Measurements from ENCODE around the gene RAB3GAP2.

The RAB3GAP2 gene

DNA sequence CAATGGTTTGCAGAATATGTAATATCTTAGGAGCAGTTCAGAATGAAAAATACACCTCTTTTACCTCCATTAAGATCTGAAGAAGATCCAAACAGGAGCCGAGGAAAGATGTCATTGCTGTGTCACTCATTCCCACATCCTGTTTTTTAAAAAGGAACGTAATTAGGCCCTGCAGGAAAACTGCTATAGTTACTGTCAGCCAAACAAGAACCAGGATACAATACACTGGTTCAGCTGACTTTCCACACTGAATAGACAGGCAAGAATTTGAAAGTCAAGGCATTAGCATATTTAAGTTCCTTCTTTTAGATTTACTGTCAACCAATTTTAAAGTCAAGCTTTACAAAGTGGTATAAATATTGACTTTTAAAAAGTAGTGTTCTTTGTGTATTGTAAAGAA is 114.5 kb downstream of the RAB3GAP2 start:
- TF ChIP-seq, protein P1, sequence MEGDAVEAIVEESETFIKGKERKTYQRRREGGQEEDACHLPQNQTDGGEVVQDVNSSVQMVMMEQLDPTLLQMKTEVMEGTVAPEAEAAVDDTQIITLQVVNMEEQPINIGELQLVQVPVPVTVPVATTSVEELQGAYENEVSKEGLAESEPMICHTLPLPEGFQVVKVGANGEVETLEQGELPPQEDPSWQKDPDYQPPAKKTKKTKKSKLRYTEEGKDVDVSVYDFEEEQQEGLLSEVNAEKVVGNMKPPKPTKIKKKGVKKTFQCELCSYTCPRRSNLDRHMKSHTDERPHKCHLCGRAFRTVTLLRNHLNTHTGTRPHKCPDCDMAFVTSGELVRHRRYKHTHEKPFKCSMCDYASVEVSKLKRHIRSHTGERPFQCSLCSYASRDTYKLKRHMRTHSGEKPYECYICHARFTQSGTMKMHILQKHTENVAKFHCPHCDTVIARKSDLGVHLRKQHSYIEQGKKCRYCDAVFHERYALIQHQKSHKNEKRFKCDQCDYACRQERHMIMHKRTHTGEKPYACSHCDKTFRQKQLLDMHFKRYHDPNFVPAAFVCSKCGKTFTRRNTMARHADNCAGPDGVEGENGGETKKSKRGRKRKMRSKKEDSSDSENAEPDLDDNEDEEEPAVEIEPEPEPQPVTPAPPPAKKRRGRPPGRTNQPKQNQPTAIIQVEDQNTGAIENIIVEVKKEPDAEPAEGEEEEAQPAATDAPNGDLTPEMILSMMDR (IDR thresholded peaks at IDR 0.05; ENCODE audit: low read depth, low read length): no peak
- in situ Hi-C loops (cut with HindIII; ENCODE audit: low sequenced_read_pairs): no loop called here

DNA sequence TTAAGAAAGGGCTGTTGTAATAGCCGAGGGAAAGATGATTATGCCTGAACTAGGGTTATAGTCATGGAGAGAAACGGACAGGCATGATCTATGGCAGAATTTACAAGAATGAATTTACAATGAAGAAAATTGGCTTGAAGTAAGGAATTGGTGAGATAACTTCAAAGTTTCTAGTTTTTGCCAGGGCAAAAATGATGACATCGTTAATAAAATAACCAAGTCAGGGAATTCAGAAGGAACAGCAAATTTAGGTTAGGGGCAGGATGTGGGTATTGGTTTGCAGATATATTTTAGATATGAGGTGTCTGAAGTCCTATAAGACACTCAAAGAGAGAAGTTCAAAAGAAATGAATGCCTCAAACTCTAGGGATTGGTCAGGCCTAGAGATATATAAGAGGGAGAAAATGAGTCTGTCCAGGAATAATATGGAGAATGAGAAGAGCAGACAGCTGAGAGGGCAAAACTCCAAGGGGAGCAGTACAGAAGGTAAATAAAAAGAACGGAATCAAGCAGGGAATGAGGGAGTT is 115.6 kb downstream of the RAB3GAP2 start:
- TF ChIP-seq, protein P1 (IDR thresholded peaks at IDR 0.05; ENCODE audit: low read depth, low read length): no peak
- in situ Hi-C loops (cut with HindIII; ENCODE audit: low sequenced_read_pairs): no loop called here
- H3K4me3 ChIP-seq (ENCODE audit: low read depth, low read length): no peak overlapping the region
- no peak for DNase-seq (ENCODE audit: low read depth, low spot score)

More for the DNA sequence above, 114.5 kb downstream of the RAB3GAP2 start:
- no peak for DNase-seq (ENCODE audit: low read depth, low spot score)
- H3K4me3 ChIP-seq (ENCODE audit: low read depth, low read length): no peak overlapping the region

DNA sequence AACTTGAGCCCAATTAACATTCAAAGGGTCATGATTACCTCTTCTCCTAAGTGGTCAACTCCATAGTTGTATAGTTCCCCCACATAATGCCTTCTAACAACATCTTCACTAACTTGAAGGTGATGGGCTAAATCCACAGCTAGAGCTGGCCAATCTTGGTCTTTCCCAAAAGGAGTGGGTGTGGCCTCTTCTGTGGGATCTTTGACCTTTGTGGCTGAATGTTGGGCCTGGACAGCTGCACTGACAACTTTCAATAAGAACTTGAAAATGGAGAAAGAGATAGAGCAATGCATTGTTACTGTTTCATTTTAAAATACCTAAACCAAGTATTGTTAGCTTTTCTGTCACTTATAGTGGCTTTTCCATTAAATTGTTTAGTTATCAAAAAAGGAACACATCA is 119.1 kb downstream of the RAB3GAP2 start:
- H3K4me3 ChIP-seq (ENCODE audit: low read depth, low read length): no peak overlapping the region
- TF ChIP-seq, protein P1 (IDR thresholded peaks at IDR 0.05; ENCODE audit: low read depth, low read length): no peak
- in situ Hi-C loops (cut with HindIII; ENCODE audit: low sequenced_read_pairs): no loop called here
- no peak for DNase-seq (ENCODE audit: low read depth, low spot score)

DNA sequence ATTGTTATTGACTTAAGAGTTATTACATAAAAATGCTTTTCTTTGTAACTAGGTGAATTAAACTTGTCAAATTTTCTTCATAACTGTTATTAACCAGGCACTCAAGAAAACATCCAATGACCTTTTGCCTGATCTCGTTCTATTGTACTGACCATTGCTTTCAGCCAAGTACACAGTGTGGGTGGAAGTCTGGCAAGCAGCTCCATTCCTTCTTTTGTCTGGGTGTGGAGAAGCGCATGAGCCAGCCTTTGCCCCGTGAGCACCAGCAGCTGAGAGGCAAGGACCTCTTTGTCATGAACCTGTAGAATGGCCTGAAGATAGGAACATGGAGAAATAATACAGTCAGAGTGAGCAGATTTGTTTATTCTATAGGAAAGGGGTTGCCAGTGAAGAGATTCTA is 120.8 kb downstream of the RAB3GAP2 start:
- in situ Hi-C loops (cut with HindIII; ENCODE audit: low sequenced_read_pairs): no loop called here
- H3K4me3 ChIP-seq (ENCODE audit: low read depth, low read length): no peak overlapping the region
- TF ChIP-seq, protein P1 (IDR thresholded peaks at IDR 0.05; ENCODE audit: low read depth, low read length): no peak

DNA sequence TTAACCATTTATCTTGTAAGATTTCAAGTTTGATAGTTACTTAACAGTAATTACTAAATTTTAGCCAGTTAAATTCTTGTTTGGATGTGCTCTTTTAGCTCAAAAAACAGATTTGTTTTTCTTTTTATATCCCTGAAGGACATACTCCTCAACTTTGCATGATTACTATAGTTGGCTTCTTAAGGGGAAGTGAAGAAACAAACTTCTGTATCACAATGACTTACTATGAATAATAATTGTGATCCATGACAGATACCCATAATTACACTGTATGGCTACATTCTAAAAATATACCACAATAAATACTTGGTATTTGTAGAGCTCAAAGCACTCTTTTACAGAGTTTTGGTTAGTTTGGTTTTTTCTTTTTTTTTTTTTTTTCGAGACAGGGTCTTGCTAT is 122.5 kb downstream of the RAB3GAP2 start:
- no peak overlapping the region for H3K4me3 ChIP-seq (ENCODE audit: low read depth, low read length)
- in situ Hi-C loops (cut with HindIII; ENCODE audit: low sequenced_read_pairs): no loop called here
- TF ChIP-seq, protein P1 (IDR thresholded peaks at IDR 0.05; ENCODE audit: low read depth, low read length): no peak
- DNase-seq (ENCODE audit: low read depth, low spot score): no peak

More for the DNA sequence above, 120.8 kb downstream of the RAB3GAP2 start:
- DNase-seq (ENCODE audit: low read depth, low spot score): peak; percentile 35

DNA sequence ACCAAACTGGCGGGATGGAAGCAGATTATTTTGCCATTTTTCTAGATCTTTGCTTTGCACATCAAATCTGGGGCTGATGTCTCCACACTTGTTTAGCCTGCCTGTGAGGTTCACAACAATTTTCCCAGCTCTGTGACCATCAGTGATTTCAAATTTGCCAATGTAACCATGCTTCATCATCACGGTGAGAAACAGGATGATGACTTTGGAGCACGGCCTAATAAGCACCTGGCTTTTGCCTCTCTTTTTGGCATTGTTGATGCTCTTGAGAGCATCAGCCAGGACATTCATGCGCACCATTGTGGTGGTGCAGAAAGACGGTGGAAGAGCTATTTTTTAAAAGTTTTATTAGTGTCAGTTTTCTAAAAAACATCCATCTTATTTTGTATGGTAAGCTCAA is 128.2 kb downstream of the RAB3GAP2 start:
- in situ Hi-C loops (cut with HindIII; ENCODE audit: low sequenced_read_pairs): no loop called here
- no peak for DNase-seq (ENCODE audit: low read depth, low spot score)
- TF ChIP-seq, protein P1 (IDR thresholded peaks at IDR 0.05; ENCODE audit: low read depth, low read length): no peak
- no peak overlapping the region for H3K4me3 ChIP-seq (ENCODE audit: low read depth, low read length)

DNA sequence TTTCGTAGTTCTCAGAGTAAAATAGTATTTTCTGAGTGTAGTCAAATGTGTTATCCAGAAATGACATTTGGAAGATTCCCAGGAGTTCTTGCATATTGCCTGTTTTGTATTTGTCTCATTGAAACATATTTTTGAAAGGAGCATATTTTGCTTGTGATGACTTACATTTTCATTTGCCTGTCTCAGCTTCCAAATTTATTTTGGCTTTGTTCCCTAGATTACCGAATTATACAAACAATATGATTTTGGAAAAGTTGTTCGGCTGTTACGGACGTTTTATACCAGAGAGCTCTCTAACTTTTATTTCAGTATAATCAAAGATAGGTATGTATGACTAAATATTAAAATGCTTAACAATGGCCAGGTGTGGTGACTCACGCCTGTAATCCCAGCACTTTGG is 132.3 kb downstream of the RAB3GAP2 start:
- in situ Hi-C loops (cut with HindIII; ENCODE audit: low sequenced_read_pairs): no loop called here
- H3K4me3 ChIP-seq (ENCODE audit: low read depth, low read length): no peak overlapping the region
- no peak for DNase-seq (ENCODE audit: low read depth, low spot score)
- TF ChIP-seq, protein P1 (IDR thresholded peaks at IDR 0.05; ENCODE audit: low read depth, low read length): no peak

Data from astrocyte of the spinal cord (primary cell).